CD4-positive, alpha-beta T cell treated with Interleukin-6 at 100 ng/mL for 8 hours (primary cell): Measurements from ENCODE around the gene ARPIN.
A peak's percentile ranks its signal among the peaks of the same experiment; 100 is the strongest.
"Not testable (repeated sequence)": the region's sequence is repeated elsewhere in the genome, so short reads cannot be mapped to it uniquely, and the experiment has no call there.

Experiments
- DNase-seq: peaks from one replicate; pipeline ENCODE4 v3.0.0-alpha.2; 2020; ENCODE audit warnings: mixed read lengths, low spot score

ARPIN gene

DNA sequence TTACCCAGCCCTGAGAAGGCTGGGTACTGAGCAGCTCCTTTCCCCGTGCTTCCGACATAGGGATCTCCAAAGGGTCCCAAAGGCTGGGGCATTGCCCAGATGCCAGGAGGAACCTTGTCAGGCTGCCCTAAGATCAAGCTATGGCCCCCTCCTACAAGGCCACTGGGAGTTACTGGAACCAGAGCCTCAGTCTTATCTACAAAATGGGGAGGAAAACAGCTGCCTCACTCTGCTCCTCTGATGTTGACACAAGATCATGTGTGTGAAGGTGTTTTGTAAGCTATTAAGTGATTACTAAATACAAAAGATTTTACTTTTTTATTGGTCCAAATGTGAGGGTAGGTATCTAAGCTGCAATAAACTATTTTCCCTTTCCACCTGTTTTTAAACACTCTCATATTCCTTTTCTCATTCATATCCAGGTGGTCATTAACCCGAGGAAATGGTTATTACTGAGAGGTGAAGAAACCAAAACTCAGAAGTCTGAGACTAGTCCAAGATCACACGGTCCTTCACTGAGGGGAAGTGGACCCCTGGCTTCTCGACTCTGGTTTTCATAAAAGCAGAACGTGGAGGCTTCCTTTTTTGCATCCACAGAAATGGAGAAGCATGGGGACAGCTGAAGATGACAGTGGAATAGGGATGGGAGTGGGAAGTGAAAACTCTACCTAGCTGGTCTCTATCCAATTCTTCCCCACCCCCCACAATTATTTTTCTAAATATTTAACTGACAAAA is 1.7 kb downstream of the ARPIN start:
- no peak for DNase-seq

DNA sequence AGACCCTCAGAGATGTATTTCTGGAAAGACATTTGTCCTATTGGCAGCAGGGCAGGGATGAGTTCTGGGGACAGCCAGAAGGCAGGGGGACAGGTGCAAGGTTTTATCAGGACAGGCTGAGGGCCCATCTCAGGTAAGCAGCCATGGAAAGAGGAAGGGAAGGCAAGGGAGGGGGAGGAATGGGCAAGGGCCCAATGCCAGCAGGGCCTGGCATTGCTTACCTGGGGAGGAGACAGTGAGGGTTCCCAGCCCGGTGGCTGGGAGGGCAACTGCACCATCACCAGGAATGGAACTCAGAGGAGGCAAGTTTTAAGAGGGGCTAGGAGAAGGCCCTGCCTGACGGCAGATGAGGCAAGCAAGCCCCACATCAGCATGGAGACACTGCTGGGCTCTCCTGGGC is 3.1 kb downstream of the ARPIN start:
- no peak for DNase-seq

DNA sequence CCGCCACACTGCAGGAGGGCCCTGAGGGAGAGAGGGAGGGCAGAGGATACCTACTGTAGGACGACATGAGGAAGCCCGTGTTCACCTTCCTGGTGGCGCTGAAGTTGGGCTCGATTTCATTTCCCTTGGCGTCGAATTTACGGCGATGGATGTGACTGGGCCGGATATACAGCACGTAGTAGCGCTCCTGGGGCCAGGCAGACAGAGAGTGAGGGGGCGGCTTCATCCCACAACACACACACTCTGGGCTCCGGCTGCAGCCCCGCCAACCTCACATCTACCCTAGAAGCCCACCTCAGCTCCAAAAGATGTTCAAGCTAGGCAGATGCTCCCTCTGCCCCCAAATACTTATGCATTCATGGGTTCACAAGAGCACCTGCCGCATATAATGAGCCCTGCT is 4.5 kb downstream of the ARPIN start:
- no peak for DNase-seq

DNA sequence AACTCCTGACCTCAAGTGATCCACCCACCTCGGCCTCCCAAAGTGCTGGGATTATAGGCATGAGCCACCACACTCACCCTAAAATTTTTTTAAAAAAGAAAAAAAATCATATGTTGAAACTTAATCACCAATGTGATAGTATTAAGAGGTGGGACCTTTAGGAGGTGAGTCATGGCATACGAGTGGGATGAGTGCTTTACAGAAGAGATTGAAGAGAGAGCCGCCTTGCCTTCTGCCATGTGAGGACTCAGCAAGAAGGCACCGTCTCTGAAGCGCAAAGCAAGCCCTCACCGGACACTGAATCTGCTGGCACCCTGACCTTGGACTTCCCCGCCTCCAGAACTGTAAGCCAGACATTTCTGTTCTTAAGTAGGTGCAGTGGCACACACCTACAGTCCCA is 5.5 kb downstream of the ARPIN start:
- no peak for DNase-seq

DNA sequence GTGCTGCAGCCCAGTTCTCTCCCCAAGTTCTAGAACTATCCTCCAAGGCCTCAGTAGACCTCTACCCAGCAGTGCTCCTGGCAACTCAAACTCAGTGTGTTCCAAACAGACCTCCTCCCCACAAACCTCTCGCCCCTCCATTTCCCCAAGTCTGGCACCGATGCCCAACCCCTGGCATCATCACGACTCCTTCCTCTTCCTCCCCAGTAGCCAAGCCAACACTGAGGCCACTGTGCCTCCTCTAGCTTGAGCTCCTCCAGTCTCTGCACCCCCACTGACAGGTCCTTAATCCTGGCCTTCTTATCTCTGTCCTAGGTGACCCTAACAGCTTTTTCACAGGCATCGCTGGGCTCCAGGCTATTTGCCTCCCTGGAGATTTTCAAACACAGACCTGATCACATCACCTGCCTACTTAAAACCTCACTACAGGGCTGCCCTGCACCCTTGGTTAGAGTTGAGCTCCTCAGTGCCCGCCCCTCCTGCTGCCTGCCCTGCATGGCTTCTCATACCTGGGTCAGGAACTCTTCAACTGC is 6.8 kb downstream of the ARPIN start:
- no peak for DNase-seq

DNA sequence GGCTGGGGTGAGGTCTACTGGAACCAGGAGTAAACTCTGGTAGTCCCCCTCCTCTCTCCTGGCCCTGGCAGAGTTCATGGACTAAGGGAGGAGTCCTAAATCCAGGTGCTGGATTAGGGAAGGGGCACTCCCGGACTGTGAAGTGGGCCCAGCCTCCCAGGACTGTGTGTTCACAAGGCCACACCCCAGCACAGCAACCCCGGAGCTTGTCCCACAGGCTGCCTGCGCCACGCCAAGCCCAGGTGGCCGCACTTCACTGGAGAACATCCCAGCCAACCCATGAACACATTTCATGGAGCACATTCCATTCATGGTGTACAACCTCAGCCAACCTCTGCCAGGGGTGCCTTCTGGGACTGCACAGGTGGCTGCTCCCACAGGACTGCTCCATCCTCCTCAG is 8.2 kb downstream of the ARPIN start:
- no peak for DNase-seq

DNA sequence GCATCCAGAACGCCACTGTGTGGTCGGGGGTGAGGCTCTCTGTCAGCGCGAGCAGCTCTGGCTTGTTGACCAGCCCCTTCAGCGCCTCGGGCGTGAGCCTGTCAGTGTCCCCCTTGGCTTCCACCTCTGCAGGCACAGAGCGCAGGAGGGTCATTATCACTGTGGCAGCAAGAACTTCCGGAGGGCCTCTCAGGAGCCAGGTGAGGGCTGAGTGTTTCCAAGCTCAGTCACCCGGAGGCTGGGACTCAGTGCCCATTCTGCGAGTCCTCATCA is 9.0 kb downstream of the ARPIN start:
- DNase-seq = no peak

DNA sequence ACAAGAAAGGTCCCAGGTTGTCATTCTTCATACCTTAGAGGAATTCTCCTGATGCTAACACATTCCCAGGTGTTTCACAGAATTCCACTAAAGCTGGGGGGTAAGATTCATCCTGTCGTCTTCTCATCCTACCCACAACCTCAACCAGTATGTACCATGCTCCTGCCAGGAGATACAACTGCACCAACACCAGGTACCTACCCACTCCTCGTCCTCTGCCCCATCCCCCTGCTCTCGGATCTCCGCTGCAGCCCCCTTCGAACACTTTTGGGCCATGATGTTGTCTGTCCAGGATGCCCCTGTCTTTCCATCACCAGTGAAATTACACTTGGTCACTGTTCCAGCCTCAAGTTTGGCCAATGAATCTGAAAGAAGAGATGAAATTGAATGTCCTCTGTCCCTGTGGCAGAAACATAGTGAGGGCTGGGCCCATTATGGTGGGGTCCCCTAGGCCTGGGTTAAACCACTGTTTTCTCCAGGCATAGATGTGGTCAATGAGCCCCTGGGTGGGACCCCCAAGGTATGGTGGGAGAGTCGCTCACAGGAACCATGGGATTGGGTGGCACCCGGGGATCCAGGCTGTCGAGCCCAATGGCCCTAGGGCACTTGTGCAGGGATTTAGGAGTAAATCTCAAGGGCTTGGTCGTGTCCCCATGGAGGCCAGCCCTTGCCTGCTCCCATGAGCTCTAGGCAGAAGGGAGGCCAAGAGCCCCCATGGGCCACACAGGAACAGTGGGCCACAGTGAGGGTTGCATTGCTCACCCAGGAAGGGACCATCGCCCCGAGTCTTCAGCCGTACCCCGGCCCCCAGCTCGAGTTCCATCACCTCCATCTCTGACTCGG is 9.5 kb downstream of the ARPIN start:
- DNase-seq = no peak

DNA sequence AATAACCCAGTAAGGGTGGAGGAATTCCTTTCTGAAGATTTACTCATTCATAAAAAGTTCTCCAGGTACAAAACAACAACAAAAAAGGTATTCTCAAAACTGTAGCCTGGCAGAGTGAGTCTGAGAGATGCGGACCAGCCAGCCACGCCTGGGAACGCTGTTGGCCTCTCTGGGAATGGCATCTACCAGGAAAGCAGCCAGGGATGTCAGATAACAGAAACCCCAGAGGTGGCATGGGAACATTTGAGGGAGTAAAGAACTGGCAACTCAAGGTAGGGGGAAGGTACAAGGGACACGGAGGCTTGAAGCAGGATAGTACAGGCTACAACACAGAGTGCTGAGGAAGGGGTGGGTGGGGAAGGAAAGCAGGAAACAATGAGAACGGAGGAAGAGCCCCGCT is 11.9 kb downstream of the ARPIN start:
- DNase-seq = no peak

DNA sequence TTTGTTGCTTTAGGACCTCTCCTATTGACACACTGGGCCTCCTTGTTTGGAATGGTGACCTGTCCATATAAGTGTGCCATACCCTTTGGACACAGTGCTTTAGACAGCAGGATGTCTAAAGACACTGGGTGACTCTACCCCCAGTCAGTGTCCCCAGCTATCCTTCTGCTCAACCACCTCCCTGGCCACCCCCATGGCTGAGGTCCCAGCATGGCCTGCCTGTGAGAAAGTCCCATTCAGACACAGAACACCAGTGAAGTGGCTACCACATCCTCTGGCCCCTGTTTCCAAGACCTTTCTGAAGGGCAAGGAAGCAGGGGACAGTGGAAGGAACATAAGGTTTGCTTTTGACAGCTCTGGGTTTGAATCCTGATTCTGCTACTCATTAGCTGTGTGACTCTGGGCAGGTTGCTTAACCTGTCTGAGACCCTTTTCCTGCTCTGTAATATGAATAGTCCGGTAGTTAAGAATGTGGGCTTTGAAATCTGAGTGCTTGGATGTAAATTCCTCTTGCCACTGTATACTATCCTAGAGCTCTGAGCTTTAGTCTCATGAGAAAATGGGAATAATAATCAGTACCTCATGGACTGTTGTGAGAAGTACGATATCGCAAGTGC is 12.7 kb downstream of the ARPIN start:
- no peak for DNase-seq

DNA sequence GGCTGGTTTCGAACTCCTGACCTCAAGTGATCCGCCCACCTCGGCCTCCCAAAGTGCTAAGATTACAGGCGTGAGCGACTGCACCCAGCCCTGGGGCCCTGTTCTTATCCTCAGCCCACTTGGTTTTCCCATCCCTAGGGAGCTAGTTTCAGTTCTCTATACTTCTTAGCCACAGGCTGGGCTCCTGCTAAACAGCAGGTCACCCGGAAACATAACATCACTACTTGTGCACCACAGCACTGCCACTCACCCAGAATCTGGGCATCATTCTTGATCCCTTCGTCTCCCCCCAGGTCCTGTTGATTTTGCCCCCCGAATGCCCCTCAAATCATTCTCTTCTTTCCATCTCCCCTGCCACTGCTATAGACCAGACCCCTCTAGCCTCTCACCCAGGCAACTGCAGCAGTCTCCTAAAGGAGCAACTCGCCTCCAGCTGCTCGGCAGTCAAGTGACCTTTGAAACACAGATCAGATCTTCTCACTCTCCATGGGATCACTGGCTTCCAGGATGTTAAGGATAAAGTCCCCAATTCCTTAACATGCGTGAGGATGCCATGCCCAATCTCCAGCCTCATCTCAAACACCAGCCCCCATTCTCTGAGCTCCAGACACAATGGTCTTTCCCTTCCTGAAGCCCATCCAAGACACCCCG is 13.3 kb downstream of the ARPIN start:
- DNase-seq = no peak

DNA sequence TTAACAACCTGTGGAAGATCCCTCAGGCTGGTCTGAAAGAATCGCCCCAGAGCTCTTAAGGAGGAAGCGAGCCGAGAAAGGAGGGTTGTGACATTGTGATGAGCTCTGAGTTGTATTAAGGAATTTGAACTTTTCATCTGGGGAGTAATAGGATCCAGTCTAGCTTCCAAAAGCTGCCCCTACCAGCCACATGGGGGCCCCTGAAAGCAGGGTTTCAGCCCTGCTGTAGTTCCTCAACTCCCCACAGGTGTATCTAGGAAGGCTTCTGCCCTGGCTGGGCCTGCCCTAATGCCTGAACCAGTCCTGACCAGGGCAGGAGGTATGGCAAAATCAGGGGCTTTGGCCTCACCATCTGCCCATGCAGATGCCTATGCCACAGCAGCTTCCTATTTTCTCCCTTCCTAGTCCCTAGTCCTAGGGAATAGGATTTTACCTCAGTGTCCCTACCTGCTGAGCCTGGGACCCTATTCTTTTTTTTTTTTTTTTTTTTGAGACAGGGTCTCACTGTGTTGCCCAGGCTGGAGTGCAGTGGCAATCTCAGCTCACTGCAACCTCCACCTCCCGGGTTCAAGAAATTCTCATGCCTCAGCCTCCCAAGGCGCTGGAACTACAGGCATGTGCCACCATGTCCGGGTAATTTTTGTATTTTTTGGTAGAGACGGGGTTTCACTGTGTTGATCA is 14.0 kb downstream of the ARPIN start:
- peak; percentile 34 for DNase-seq

DNA sequence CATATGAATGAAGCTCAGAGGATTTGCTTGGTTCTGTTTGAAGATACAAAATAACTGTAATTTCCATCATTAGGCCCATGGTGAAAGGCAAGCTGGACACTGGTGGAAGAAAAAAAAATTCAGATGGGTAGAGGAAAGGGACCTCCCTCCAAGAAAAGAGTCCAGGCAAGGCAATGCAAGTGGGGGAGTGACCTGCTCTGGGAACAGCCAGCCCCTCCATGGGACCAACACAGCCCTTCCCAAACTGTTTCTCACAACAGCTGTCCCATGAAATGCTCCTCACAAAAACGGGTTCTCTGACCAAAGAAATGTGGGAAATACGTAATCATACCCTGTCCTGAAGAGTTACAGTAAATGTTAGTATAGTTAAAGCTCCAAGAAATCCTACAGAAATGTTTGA is 14.6 kb downstream of the ARPIN start:
- DNase-seq = no peak

DNA sequence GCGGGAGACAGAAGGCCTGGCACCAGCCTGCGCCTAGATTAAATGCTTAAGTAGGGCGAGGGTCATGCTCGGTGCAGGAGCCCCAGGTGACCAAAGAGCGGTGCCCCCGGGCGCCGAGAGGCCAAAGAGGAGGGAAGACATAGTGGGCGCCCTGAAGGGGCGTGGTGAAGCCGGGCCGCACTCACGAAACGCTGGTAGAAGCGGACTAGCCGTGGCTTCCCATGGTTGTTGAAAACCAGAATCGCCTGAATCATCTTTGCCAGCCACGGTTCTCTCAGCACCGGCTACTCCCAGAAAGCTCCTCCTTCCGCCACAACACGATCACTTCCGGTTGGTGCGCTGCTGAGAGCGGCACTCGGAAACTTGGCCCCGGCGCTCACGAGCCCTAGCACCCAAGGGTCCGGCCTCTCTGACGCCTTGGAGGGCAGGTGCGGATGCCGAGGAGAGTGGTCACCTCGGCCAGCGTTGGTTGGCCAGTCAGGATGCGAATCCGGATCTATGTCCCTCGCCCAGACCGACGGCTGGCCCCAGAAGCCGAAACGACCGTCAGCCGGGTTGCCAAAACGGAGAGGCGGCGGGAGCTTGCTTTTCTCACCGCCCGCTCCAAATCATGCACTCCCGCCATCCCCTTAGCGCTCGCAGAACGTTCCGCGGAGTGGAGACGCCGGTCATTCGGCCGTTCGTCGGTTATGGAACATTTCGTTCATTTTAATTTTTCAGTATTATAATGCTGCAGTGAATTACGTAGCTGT is 18.9 kb downstream of the ARPIN start, which contains the start of gene AP3S2:
TSS of gene AP3S2 (minus strand) at position 299 of the 752 bp plus-strand sequence. CDS start at position 254, 45 bp downstream.
- DNase-seq = peak; percentile 83

DNA sequence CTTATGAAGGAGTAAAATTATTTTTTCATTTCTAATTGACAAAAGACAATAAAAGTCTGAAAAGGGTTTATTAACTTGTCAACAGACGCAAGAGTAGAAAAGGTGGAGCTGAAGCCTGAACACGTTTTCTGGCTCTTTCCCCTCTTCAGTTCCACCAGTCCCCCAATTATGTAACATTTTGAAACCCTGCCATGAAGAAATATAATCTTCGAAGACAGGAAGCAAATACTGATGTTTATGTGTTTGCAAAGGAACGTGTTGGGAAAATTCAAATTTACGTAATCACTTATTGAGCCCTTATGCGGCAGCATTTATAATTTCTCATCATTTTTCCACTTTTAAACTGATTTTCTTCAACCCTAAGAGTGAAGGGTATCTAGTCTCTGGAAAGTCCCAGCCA is 19.7 kb downstream of the ARPIN start:
- DNase-seq = no peak

DNA sequence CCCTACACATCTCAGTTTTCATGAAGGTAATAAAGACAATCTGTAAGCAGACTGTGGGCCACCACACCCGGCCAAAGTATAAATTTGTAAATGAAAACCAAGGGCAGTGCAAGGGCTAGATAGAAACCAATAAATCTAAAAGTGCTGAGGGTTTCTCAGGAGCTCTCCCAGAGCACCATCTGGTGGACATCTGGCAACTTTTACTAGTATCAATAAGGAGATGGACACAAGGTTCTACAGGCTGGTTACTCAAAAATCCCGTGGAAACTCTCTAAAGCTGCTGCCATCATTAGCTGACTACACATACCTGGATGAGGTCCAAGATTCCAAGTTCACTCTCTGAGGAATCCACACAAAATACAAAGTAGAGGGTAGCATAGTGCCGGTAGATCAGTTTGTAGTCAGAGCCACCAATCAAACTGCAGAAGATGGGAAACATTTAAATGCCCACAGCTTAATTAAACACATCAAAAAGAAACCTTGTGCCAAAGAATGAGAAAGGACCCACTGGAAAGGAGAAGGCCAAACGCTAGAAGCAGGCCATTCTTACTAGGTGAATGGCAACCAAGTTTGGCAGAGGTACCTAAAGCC is 24.4 kb downstream of the ARPIN start:
- no peak for DNase-seq

DNA sequence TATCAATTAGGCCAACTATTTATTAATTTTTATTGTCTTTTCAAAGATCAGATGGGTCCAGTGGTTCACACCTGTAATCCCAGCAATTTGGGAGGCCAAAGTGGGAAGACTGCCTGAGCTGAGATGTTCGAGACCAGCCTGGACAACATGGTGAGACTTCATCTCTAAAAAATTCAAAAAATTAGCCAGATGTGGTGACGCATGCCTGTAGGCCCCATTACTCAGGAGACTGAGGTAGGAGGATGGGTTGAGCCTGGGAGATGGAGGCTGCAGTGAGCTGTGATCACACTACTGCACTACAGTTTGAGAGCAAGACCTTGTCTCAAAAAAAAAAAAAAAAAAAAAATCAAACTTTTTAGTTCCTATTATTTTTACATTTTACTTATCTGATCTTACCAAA is 27.1 kb downstream of the ARPIN start:
- DNase-seq = no peak

DNA sequence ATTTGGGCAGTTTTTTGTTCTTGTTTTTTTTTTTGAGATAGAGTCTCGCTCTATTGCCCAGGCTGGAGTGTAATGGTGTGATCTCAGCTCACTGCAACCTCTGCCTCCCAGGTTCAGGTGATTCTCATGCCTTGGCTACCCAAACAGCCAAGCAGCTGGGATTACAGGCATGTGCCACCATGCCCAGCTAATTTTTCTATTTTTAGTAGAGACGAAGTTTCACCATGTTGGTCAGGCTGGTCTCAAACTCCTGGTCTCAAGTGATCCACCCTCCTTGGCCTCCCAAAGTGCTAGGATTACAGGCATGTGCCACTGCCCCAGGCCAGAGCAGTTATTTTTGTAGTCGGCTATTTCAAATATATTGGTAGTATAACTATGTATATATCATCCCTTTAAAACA is 27.6 kb downstream of the ARPIN start:
- not testable (repeated sequence) for DNase-seq

DNA sequence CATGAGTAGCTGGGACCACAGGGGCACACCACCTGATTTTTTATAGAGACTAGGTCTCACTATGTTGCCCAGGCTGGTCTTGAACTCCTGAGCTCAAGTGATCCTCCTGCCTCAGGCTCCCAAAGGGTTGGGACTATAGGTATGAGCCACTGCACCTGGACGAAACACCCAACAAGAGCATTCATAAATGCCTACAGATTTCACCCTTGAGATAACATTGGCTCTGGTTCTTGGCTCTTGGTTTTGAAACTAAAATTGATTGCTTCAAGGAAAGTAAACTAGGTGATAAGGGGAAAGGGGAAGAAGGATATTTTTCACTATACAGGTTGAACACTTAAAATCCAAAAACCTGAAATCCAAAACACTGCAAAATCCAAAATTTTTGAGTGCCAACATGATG is 29.2 kb downstream of the ARPIN start:
- no peak for DNase-seq

DNA sequence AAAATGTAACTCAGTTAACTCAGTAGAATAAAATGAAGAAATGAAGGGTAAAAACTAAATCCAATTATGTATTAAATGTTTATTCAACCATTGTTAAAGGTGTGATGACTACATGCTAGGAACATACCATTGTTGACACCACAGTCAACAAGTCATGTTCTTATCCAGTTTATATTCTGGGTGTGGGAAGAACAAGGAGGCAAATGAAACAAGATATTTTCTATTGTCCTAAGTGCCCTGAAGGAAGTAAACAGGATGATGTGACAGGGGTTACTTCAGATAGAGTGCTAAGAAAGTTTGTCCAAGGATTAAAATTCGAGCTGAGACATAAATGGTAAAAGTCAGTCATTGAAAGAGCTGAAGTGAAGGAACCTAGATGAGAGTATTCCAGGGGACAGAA is 32.0 kb downstream of the ARPIN start:
- no peak for DNase-seq

DNA sequence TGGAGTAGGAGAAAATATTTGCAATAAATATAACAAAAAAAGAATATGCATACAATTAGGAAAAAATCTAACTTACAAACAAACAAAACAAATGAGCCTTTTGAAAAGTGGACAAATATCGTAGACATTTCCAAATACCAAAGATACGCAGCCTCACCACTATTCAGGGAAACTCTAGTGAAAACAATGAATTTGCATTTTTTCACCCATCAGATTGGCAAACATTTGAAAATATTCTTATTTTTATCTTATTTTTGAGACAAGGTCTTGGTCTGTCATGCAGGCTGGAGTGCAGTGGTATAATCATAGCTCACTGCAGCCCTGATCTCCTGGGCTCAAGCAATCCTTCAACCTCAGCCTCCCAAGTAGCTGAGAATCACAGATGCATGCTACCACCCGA is 34.4 kb downstream of the ARPIN start:
- no peak for DNase-seq
